HCT116 (cell line): Measurements from ENCODE around the gene DERA. TPM values are rescaled to one million over a fixed set of nuclear protein-coding genes. Genes with fewer than 3 reads are reported as not detected.

Source experiments
- ATAC-seq: fragments of 200-7000 bp; cut with Tn5 transposase; 2 replicates; pipeline ENCODE4 v1.9.1; 2020; ENCODE audit warnings: mild to moderate bottlenecking, moderate library complexity
- BruUV-seq: library from RNA; stranded (reverse); fragments of 400-500 nt; replicated peaks from 2 replicates; lab custom pipeline; 2021; lab: Mats Ljungman, UMichigan
- CTCF ChIA-PET: fragments of 300-600 bp; sonication (Branson Sonifier 250); formaldehyde crosslinking; loops from one replicate; lab custom pipeline; 2021; ENCODE audit warnings: antibody characterized with exemption; lab: Charles Lee
- POLR2A ChIA-PET: fragments of 300-600, 350-600 bp; sonication (Branson Sonifier 250); formaldehyde crosslinking; loops from one replicate; lab custom pipeline; 2021; ENCODE audit warnings: antibody characterized with exemption; lab: Charles Lee
- RAD21 ChIA-PET, 2 experiments: fragments of 300-600 bp; sonication (Branson Sonifier 250); formaldehyde crosslinking; loops; one replicate each; lab custom pipeline; 2023; ENCODE audit warnings: low total read pairs in 2 of 2; ENCODE audit not compliant: uncharacterized antibody in 2 of 2, unreplicated experiment in 2 of 2, low non-redundant PET in 1 of 2; lab: Charles Lee
- DNase-seq: peaks from one replicate; pipeline ENCODE4 v3.0.0-alpha.2; 2010; ENCODE audit warnings: low read depth, low spot score
- H2AFZ ChIP-seq: fragments of 200-600 bp; shearing (Covaris generic), sonication (generic); 2 replicates; pipeline ENCODE4 v1.6.1; 2017; ENCODE audit warnings: low read depth, mixed run types, mixed read lengths, antibody characterized with exemption, low read length; ENCODE audit not compliant: poor library complexity, severe bottlenecking
- H3K27ac ChIP-seq: 2 replicates; pipeline ENCODE4 v1.5.1; 2012; ENCODE audit warnings: low read depth, low read length
- H3K27me3 ChIP-seq: fragments of 200-600 bp; sonication (generic); 2 replicates; pipeline ENCODE4 v1.6.1; 2016; ENCODE audit warnings: mixed run types, low read length, mixed read lengths; ENCODE audit not compliant: insufficient read depth
- H3K36me3 ChIP-seq, 2 experiments: fragments of 200-500 bp in 1 of 2; fragments of 200-600 bp in 1 of 2; sonication (Bioruptor generic) in 1 of 2; sonication (generic) in 1 of 2; 2 replicates each; pipeline versions ENCODE4 v1.5.1 to v1.6.1; 2014 to 2016; ENCODE audit warnings: low read length in 2 of 2, inconsistent platforms in 1 of 2, mixed read lengths in 1 of 2, mixed run types in 1 of 2; ENCODE audit not compliant: insufficient read depth in 2 of 2, control insufficient read depth in 1 of 2
- H3K4me1 ChIP-seq, 2 experiments: fragments of 200-600 bp in 1 of 2; sonication (generic) in 1 of 2; 2 replicates each; pipeline versions ENCODE4 v1.5.1 to v1.6.1; 2012 to 2017; ENCODE audit warnings: low read length in 2 of 2, inconsistent platforms in 1 of 2, mild to moderate bottlenecking in 1 of 2, mixed read lengths in 1 of 2, mixed run types in 1 of 2, moderate library complexity in 1 of 2; ENCODE audit not compliant: insufficient read depth in 2 of 2, control insufficient read depth in 1 of 2
- H3K4me2 ChIP-seq: fragments of 200-600 bp; sonication (generic); 2 replicates; pipeline ENCODE4 v1.6.1; 2017; ENCODE audit warnings: mixed run types, low read length, mixed read lengths
- H3K4me3 ChIP-seq, 2 experiments: fragments of 200-600 bp in 1 of 2; sonication (generic) in 1 of 2; replicated peaks in 1 of 2; 2 replicates each; pipeline ENCODE4 v1.5.1; 2011 to 2016; ENCODE audit warnings: low read length in 2 of 2, control low read depth in 1 of 2, low read depth in 1 of 2, mild to moderate bottlenecking in 1 of 2, mixed read lengths in 1 of 2, mixed run types in 1 of 2
- H3K79me2 ChIP-seq: fragments of 200-600 bp; sonication (generic); 2 replicates; pipeline ENCODE4 v1.6.1; 2017; ENCODE audit warnings: mild to moderate bottlenecking, mixed run types, low read length, moderate library complexity, mixed read lengths; ENCODE audit not compliant: insufficient read depth
- H3K9ac ChIP-seq: fragments of 200-600 bp; sonication (generic); 2 replicates; pipeline ENCODE4 v1.6.1; 2016; ENCODE audit warnings: low read length, mixed read lengths
- H3K9me2 ChIP-seq: fragments of 200-600 bp; sonication (generic), shearing (Covaris generic); 2 replicates; pipeline ENCODE4 v1.6.1; 2017; ENCODE audit warnings: mixed run types, mild to moderate bottlenecking, moderate library complexity; ENCODE audit not compliant: insufficient read depth
- H3K9me3 ChIP-seq, 2 experiments: fragments of 200-500 bp in 1 of 2; fragments of 200-600 bp in 1 of 2; sonication (Bioruptor generic) in 1 of 2; sonication (generic) in 1 of 2; 2 replicates each; pipeline ENCODE4 v1.6.1; 2014 to 2017; ENCODE audit warnings: low read length in 2 of 2, mixed read lengths in 2 of 2, inconsistent platforms in 1 of 2, low read depth in 1 of 2, mild to moderate bottlenecking in 1 of 2, mixed run types in 1 of 2, moderate library complexity in 1 of 2; ENCODE audit not compliant: control insufficient read depth in 1 of 2, insufficient read depth in 1 of 2
- H4K20me1 ChIP-seq: fragments of 200-600 bp; sonication (generic), shearing (Covaris generic); 2 replicates; pipeline ENCODE4 v1.6.1; 2017; ENCODE audit warnings: mixed run types, mild to moderate bottlenecking, moderate library complexity; ENCODE audit not compliant: insufficient read depth
- CBX3 ChIP-seq: IDR thresholded peaks from 2 replicates; pipeline ENCODE4 v1.6.1; 2012; ENCODE audit warnings: low read depth
- CEBPB ChIP-seq: IDR thresholded peaks from 2 replicates; pipeline ENCODE4 v1.6.1; 2012; ENCODE audit warnings: low read depth
- EGR1 ChIP-seq: IDR thresholded peaks from 2 replicates; pipeline ENCODE4 v1.6.1; 2012; ENCODE audit warnings: low read depth
- ELF1 ChIP-seq: IDR thresholded peaks from 2 replicates; pipeline ENCODE4 v1.6.1; 2012; ENCODE audit warnings: low read depth, borderline replicate concordance
- EZH2 ChIP-seq: fragments of 200-600 bp; sonication (generic); IDR thresholded peaks from 2 replicates; pipeline ENCODE4 v1.6.1; 2017; ENCODE audit warnings: antibody characterized with exemption, mixed run types
- EZH2phosphoT487 ChIP-seq: fragments of 200-600 bp; IDR thresholded peaks from 2 replicates; pipeline ENCODE4 v1.6.1; 2018; ENCODE audit warnings: antibody characterized with exemption, borderline replicate concordance
- FOSL1 ChIP-seq: IDR thresholded peaks from 2 replicates; pipeline ENCODE4 v1.6.1; 2012; ENCODE audit warnings: low read depth
- JUND ChIP-seq: IDR thresholded peaks from 2 replicates; pipeline ENCODE4 v1.6.1; 2012
- POLR2A ChIP-seq: IDR thresholded peaks from 2 replicates; pipeline ENCODE4 v1.7.0; 2011; ENCODE audit warnings: borderline replicate concordance; ENCODE audit not compliant: insufficient read depth, insufficient read length; ENCODE audit errors: extremely low read depth
- POLR2AphosphoS5 ChIP-seq: IDR thresholded peaks from 2 replicates; pipeline ENCODE4 v1.6.1; 2011; ENCODE audit warnings: mild to moderate bottlenecking, low read depth, low read length, moderate library complexity
- SRF ChIP-seq: IDR thresholded peaks from 2 replicates; pipeline ENCODE4 v1.6.1; 2012; ENCODE audit warnings: low read depth
- TCF7L2 ChIP-seq: IDR thresholded peaks from 2 replicates; pipeline ENCODE4 v1.7.0; 2011; ENCODE audit warnings: borderline replicate concordance, inconsistent platforms; ENCODE audit not compliant: insufficient read depth, insufficient read length; ENCODE audit errors: extremely low read depth
- ZFX ChIP-seq: fragments of 450-650 bp; IDR thresholded peaks from 2 replicates; pipeline ENCODE4 v1.6.1; 2017
- ZNF274 ChIP-seq: fragments of 200-500 bp; sonication (Bioruptor generic); IDR thresholded peaks from 2 replicates; pipeline ENCODE4 v1.6.1; 2014; ENCODE audit warnings: mild to moderate bottlenecking, low read depth, low read length, inconsistent platforms
- intact Hi-C: fragments of 100-400 bp; cut with micrococcal nuclease; formaldehyde crosslinking; loops from 2 replicates; pipeline ENCODE4 v1.10.0; 2022
- total RNA-seq: library from RNA; stranded (reverse); gene quantifications from one replicate; pipeline ENCODE4 v1.2.1, GENCODE V29; 2021; ENCODE audit not compliant: unreplicated experiment
- TF ChIP-seq, protein P1 (sequence below): IDR thresholded peaks from 2 replicates; pipeline ENCODE4 v1.6.1; 2012; ENCODE audit warnings: low read depth
- TF ChIP-seq, protein P2 (sequence below): IDR thresholded peaks from 2 replicates; pipeline ENCODE4 v1.6.1; 2012
- TF ChIP-seq, protein P3 (sequence below), 3 experiments: fragments of 200-600 bp in 1 of 3; sonication (generic) in 1 of 3; IDR thresholded peaks in 2 of 3; conservative IDR thresholded peaks in 1 of 3; 2 replicates each; pipeline ENCODE4 v1.5.1; 2012 to 2017; ENCODE audit warnings: low read depth in 2 of 3, low read length in 2 of 3, antibody characterized with exemption in 1 of 3, borderline replicate concordance in 1 of 3, control low read depth in 1 of 3, mild to moderate bottlenecking in 1 of 3, mixed read lengths in 1 of 3, mixed run types in 1 of 3, moderate library complexity in 1 of 3; ENCODE audit not compliant: insufficient read depth in 1 of 3
- TF ChIP-seq, protein P4 (sequence below): IDR thresholded peaks from 2 replicates; pipeline ENCODE4 v1.6.1; 2011; ENCODE audit warnings: mild to moderate bottlenecking, low read length, moderate library complexity; ENCODE audit not compliant: insufficient replicate concordance; ENCODE audit errors: extremely low read depth

Gene DERA
- total RNA-seq, 1 experiment from 2014 or later = 32.6 TPM

DNA sequence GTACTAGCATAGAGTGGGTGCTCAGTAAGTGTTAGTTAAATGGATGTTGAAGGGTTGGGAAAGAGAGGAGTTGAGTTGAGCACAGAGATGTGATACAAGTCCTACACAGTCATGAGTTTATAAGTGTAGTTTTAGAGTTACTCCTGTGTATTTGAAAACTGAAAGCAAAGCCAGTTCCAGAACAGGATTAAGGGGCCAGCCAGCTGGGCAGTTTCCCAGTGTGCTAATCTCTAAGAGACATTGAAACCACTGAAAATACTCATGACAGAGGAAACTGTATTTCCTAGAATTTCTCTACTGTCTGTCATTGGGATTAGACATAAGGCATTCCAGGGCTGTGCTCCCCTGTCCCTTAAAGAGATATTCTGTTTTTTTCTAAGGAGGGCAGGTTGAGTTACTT, 101.0 kb downstream of the DERA start:
- Histone ChIP-seq H3K9me3 (no peaks in the 10 kb centered on the region; a peak in 2 of 4 replicates), H3K79me2 (no peaks in the 10 kb centered on the region), H3K9ac (no peak overlapping the region), H4K20me1 (no peaks in the 10 kb centered on the region), H3K4me1 (no peaks in the 10 kb centered on the region), H2AFZ (no peak overlapping the region), H3K4me2 (no peak overlapping the region), H3K9me2 (no peaks in the 10 kb centered on the region), H3K4me3 (no peak overlapping the region), H3K27me3 (no peaks in the 10 kb centered on the region), H3K36me3 (no peaks in the 10 kb centered on the region), H3K27ac (no peak overlapping the region)
- no peak for ATAC-seq
- DNase-seq = no peak
- CTCF ChIA-PET = no interaction called here
- intact Hi-C loops = no loop called here
- POLR2A ChIA-PET = no interaction called here
- no TSS peak for BruUV-seq
- TF ChIP-seq FOSL1 (no peak), ZFX (no peak), EZH2 (no peak), CEBPB (no peak), TCF7L2 (no peak), EGR1 (no peak), JUND (no peak), ELF1 (no peak), EZH2phosphoT487 (no peak), SRF (no peak), POLR2AphosphoS5 (no peak), POLR2A (no peak), CBX3 (no peak), ZNF274 (no peak)
- TF ChIP-seq, protein P1, sequence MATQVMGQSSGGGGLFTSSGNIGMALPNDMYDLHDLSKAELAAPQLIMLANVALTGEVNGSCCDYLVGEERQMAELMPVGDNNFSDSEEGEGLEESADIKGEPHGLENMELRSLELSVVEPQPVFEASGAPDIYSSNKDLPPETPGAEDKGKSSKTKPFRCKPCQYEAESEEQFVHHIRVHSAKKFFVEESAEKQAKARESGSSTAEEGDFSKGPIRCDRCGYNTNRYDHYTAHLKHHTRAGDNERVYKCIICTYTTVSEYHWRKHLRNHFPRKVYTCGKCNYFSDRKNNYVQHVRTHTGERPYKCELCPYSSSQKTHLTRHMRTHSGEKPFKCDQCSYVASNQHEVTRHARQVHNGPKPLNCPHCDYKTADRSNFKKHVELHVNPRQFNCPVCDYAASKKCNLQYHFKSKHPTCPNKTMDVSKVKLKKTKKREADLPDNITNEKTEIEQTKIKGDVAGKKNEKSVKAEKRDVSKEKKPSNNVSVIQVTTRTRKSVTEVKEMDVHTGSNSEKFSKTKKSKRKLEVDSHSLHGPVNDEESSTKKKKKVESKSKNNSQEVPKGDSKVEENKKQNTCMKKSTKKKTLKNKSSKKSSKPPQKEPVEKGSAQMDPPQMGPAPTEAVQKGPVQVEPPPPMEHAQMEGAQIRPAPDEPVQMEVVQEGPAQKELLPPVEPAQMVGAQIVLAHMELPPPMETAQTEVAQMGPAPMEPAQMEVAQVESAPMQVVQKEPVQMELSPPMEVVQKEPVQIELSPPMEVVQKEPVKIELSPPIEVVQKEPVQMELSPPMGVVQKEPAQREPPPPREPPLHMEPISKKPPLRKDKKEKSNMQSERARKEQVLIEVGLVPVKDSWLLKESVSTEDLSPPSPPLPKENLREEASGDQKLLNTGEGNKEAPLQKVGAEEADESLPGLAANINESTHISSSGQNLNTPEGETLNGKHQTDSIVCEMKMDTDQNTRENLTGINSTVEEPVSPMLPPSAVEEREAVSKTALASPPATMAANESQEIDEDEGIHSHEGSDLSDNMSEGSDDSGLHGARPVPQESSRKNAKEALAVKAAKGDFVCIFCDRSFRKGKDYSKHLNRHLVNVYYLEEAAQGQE = no peak
- TF ChIP-seq, protein P2, sequence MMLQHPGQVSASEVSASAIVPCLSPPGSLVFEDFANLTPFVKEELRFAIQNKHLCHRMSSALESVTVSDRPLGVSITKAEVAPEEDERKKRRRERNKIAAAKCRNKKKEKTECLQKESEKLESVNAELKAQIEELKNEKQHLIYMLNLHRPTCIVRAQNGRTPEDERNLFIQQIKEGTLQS = no peak
- TF ChIP-seq, protein P3, sequence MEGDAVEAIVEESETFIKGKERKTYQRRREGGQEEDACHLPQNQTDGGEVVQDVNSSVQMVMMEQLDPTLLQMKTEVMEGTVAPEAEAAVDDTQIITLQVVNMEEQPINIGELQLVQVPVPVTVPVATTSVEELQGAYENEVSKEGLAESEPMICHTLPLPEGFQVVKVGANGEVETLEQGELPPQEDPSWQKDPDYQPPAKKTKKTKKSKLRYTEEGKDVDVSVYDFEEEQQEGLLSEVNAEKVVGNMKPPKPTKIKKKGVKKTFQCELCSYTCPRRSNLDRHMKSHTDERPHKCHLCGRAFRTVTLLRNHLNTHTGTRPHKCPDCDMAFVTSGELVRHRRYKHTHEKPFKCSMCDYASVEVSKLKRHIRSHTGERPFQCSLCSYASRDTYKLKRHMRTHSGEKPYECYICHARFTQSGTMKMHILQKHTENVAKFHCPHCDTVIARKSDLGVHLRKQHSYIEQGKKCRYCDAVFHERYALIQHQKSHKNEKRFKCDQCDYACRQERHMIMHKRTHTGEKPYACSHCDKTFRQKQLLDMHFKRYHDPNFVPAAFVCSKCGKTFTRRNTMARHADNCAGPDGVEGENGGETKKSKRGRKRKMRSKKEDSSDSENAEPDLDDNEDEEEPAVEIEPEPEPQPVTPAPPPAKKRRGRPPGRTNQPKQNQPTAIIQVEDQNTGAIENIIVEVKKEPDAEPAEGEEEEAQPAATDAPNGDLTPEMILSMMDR (IDR thresholded peaks at IDR 0.05 in 2 of 3, conservative IDR thresholded peaks at IDR 0.05 in 1 of 3; ENCODE audit: borderline replicate concordance in 1 of 3, insufficient read depth in 1 of 3, low read depth in 2 of 3, low read length in 2 of 3) = no peak
- TF ChIP-seq, protein P4, sequence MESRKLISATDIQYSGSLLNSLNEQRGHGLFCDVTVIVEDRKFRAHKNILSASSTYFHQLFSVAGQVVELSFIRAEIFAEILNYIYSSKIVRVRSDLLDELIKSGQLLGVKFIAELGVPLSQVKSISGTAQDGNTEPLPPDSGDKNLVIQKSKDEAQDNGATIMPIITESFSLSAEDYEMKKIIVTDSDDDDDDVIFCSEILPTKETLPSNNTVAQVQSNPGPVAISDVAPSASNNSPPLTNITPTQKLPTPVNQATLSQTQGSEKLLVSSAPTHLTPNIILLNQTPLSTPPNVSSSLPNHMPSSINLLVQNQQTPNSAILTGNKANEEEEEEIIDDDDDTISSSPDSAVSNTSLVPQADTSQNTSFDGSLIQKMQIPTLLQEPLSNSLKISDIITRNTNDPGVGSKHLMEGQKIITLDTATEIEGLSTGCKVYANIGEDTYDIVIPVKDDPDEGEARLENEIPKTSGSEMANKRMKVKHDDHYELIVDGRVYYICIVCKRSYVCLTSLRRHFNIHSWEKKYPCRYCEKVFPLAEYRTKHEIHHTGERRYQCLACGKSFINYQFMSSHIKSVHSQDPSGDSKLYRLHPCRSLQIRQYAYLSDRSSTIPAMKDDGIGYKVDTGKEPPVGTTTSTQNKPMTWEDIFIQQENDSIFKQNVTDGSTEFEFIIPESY = no peak
- TF ChIP-seq, all 23 proteins: peak for 0
- RAD21 ChIA-PET = no interaction called here
